GM23248 (cell line): ENCODE results near the gene MIOS. TPM values are rescaled to one million over a fixed set of nuclear protein-coding genes. Genes with fewer than 3 reads are reported as not detected.

Experiments
- DNase-seq: peaks from one replicate; pipeline ENCODE4 v3.0.0-alpha.2; 2015
- H2AFZ ChIP-seq: fragments of 200-600 bp; sonication (generic); 2 replicates; pipeline ENCODE4 v1.6.1; 2016; ENCODE audit warnings: antibody characterized with exemption
- H3F3A ChIP-seq: fragments of 200-600 bp; sonication (generic); 2 replicates; pipeline ENCODE4 v1.6.1; 2016; ENCODE audit warnings: mild to moderate bottlenecking, antibody characterized with exemption, mixed run types; ENCODE audit not compliant: insufficient read depth
- H3K27ac ChIP-seq: fragments of 200-600 bp; sonication (generic); 2 replicates; pipeline ENCODE4 v1.5.1; 2016; ENCODE audit warnings: mild to moderate bottlenecking
- H3K27me3 ChIP-seq: fragments of 200-600 bp; sonication (generic); replicated peaks from 2 replicates; pipeline ENCODE4 v1.6.1; 2016; ENCODE audit warnings: mild to moderate bottlenecking; ENCODE audit not compliant: insufficient read depth
- H3K36me3 ChIP-seq: fragments of 200-600 bp; sonication (generic); 2 replicates; pipeline ENCODE4 v1.6.1; 2016; ENCODE audit warnings: low read depth, mild to moderate bottlenecking
- H3K4me1 ChIP-seq: fragments of 200-600 bp; sonication (generic); 2 replicates; pipeline ENCODE4 v1.6.1; 2016; ENCODE audit warnings: mild to moderate bottlenecking; ENCODE audit not compliant: insufficient read depth
- H3K4me2 ChIP-seq: fragments of 200-600 bp; sonication (generic); one replicate; pipeline ENCODE4 v1.6.1; 2016; ENCODE audit warnings: mild to moderate bottlenecking; ENCODE audit not compliant: unreplicated experiment
- H3K4me3 ChIP-seq: fragments of 200-600 bp; sonication (generic); 2 replicates; pipeline ENCODE4 v1.5.1; 2016; ENCODE audit warnings: mild to moderate bottlenecking
- H3K79me2 ChIP-seq: fragments of 200-600 bp; sonication (generic); 2 replicates; pipeline ENCODE4 v1.6.1; 2016; ENCODE audit warnings: mild to moderate bottlenecking; ENCODE audit not compliant: insufficient read depth
- H3K9ac ChIP-seq: fragments of 200-600 bp; sonication (generic); 2 replicates; pipeline ENCODE4 v1.6.1; 2016; ENCODE audit warnings: mild to moderate bottlenecking
- H3K9me2 ChIP-seq: fragments of 200-600 bp; sonication (generic); 2 replicates; pipeline ENCODE4 v1.6.1; 2016; ENCODE audit warnings: mixed run types, mild to moderate bottlenecking, moderate library complexity; ENCODE audit not compliant: insufficient read depth
- H3K9me3 ChIP-seq: fragments of 200-600 bp; sonication (generic); one replicate; pipeline ENCODE4 v1.6.1; 2017; ENCODE audit warnings: low read depth
- H4K20me1 ChIP-seq: fragments of 200-600 bp; sonication (generic); 2 replicates; pipeline ENCODE4 v1.6.0; 2016; ENCODE audit not compliant: insufficient read depth
- EZH2 ChIP-seq: fragments of 200-600 bp; sonication (generic); IDR thresholded peaks from 2 replicates; pipeline ENCODE4 v1.6.1; 2018; ENCODE audit warnings: antibody characterized with exemption, mild to moderate bottlenecking; ENCODE audit not compliant: insufficient read depth, poor library complexity, severe bottlenecking
- EZH2phosphoT487 ChIP-seq: fragments of 200-600 bp; sonication (generic); IDR thresholded peaks from 2 replicates; pipeline ENCODE4 v1.6.1; 2018; ENCODE audit warnings: antibody characterized with exemption, moderate library complexity, mild to moderate bottlenecking, low read depth; ENCODE audit not compliant: insufficient read depth
- WGBS, 2 experiments: methylation state at CpG; one replicate each; pipeline ENCODE4 v1.1.6; 2015 to 2017; ENCODE audit warnings: low lambda C conversion rate in 2 of 2, low coverage in 1 of 2; ENCODE audit errors: missing lambda C conversion rate in 2 of 2; 5-methylcytosine and 5-hydroxymethylcytosine counted together
- in situ Hi-C: fragments of 300-500 bp; cut with MboI; formaldehyde crosslinking; loops from 2 replicates; pipeline ENCODE4 v1.15.0; 2020
- polyA plus RNA-seq: library from polyadenylated mRNA; unstranded; fragments of >200 nt; fragmentation: Nextera tagmentation; extraction: Ambion mirVana; gene quantifications from 2 replicates; pipeline ENCODE4 v1.2.1, GENCODE V29; 2016
- total RNA-seq: library from RNA; depleted of rRNA; stranded (reverse); fragments of >200 nt; shearing (Covaris generic); gene quantifications from 2 replicates; pipeline ENCODE4 v1.2.3, GENCODE V29; 2014

The MIOS gene
- total and polyA plus RNA-seq, 2 experiments from 2014 or later, result 13.3 to 29.7 TPM

DNA sequence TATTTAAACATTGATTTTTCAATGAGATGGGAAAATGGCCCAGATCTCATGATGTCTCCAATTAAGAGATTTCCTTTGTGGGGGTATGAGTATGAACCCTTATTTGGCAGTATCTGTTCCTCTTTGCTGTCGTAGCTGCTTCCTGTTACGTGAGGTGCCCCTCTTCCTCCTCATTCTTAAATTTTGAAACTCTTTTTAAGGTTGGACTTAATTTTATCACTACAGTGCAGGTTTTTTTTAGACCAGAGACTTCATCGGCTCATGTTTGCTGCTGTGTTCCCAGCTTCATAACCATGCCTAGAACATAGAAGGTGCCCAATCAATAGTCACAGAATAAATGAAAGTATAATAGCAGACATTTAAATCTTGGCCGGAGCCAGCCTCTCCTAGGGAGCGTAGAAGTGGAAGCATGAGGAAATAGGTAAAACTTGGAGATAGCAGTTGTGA is 2.4 kb downstream of the MIOS start:
- Histone ChIP-seq H3K4me2 (no peak overlapping the region), H3K27ac (no peak overlapping the region), H3K9ac (no peak overlapping the region), H3K9me3 (no peaks in the 10 kb centered on the region), H2AFZ (no peak overlapping the region), H3F3A (peaks cover 20% of the 10 kb centered on the region), H3K27me3 (no peaks in the 10 kb centered on the region), H4K20me1 (no peaks in the 10 kb centered on the region), H3K79me2 (peaks cover 66% of the 10 kb centered on the region), H3K9me2 (0 out of 2 replicates have a peak, but pooled peaks cover 3% of the 10 kb centered on the region), H3K36me3 (no peaks in the 10 kb centered on the region; the same call in 1 of the 2 replicates), H3K4me3 (no peak overlapping the region), H3K4me1 (peaks cover 24% of the 10 kb centered on the region)
- DNase-seq, result no peak
- whole genome bisulfite sequencing, 2 experiments, result 75 to 78% methylated on average over 5 of the region's 5 CpGs
- in situ Hi-C loops, result no loop called here
- TF ChIP-seq EZH2phosphoT487, result no peak
- no peak for TF ChIP-seq EZH2

DNA sequence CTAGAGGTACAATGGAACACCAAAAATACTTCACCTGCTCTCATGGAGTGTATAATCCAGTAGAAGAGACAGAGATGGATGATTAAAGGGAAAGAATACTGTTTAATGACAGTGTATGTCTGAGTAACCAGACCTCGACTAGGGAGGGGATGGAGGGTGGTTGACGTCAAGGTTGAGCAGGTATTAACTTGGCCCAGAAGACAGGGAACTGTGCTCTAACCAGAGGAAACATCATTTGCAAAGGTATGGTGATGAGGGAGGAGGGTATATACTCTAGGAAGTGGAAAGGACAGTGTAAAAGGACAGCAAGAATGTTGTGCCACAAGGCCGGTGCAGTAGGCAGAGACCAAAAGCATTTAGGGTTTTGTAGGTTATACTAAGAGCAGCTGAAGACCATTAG is 2.9 kb downstream of the MIOS start:
- H3K36me3 ChIP-seq, result no peaks in the 10 kb centered on the region; the same call in 1 of the 2 replicates
- no peak overlapping the region for H3K4me2 ChIP-seq
- no peaks in the 10 kb centered on the region for H3K9me3 ChIP-seq
- 97 to 100% methylated on average over 3 of the region's 3 CpGs for WGBS, 2 experiments
- H3F3A ChIP-seq, result peaks cover 15% of the 10 kb centered on the region
- no peak overlapping the region for H2AFZ ChIP-seq
- no peaks in the 10 kb centered on the region for H3K27me3 ChIP-seq
- no peak overlapping the region for H3K4me3 ChIP-seq
- H3K9me2 ChIP-seq, result 0 out of 2 replicates have a peak, but pooled peaks cover 3% of the 10 kb centered on the region
- no peak overlapping the region for H3K27ac ChIP-seq
- peaks cover 71% of the 10 kb centered on the region for H3K79me2 ChIP-seq
- in situ Hi-C loops, result no loop called here
- no peak for DNase-seq
- TF ChIP-seq EZH2phosphoT487 (no peak), EZH2 (no peak)
- H3K4me1 ChIP-seq, result peaks cover 20% of the 10 kb centered on the region
- no peak overlapping the region for H3K9ac ChIP-seq
- H4K20me1 ChIP-seq, result no peaks in the 10 kb centered on the region

DNA sequence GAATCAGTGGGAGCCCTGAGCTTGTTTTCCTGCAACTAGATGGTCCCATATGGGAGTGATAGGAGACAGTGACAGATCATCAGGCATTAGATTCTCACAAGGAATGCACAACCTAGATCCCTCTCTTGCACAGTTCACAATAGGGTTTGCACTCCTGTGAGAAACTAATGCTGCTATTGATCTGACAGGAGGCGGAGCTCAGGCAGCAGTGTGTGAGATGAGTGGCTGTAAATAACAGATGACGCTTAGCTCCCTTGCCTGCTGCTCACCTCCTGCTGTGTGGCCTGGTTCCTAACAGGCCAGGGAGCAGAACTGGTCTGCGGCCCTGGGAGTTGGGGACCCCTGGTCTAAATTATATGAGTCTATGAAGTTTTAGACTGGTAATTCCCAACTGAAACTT is 3.9 kb downstream of the MIOS start:
- H3K4me2 ChIP-seq, result no peak overlapping the region
- WGBS, 2 experiments, result 98 to 100% methylated on average over 3 of the region's 3 CpGs
- peaks cover 80% of the 10 kb centered on the region for H3K79me2 ChIP-seq
- H3F3A ChIP-seq, result peaks cover 13% of the 10 kb centered on the region; the same call in 1 of the 2 replicates
- no peak overlapping the region for H3K9ac ChIP-seq
- H3K36me3 ChIP-seq, result no peaks in the 10 kb centered on the region; the same call in 1 of the 2 replicates
- DNase-seq, result no peak
- no peaks in the 10 kb centered on the region for H4K20me1 ChIP-seq
- no peak overlapping the region for H3K27ac ChIP-seq
- no peaks in the 10 kb centered on the region for H3K27me3 ChIP-seq
- no peak overlapping the region for H2AFZ ChIP-seq
- in situ Hi-C loops, result no loop called here
- TF ChIP-seq EZH2phosphoT487, result no peak
- H3K4me3 ChIP-seq, result no peak overlapping the region
- H3K9me3 ChIP-seq, result no peaks in the 10 kb centered on the region
- peaks cover 12% of the 10 kb centered on the region; the same call in 1 of the 2 replicates for H3K4me1 ChIP-seq
- 0 out of 2 replicates have a peak, but pooled peaks cover 3% of the 10 kb centered on the region for H3K9me2 ChIP-seq

DNA sequence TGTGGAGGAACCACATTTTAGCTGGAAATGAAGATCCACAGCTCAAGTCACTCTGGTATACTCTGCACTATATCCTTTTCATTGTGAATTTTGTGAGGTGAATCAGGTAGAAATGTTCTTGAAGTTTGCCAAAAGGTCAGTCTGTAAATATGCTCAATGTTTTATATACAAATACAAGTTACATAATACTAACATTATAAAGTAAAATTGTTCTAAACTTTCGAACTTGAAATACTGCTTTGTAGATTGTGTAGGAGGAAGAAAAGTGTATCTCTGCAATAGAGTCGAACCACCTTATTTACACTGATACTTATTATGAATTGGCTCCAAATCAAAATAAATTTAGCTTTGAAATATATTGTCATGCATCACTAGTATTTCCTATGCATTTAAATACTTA is 7.0 kb downstream of the MIOS start:
- in situ Hi-C loops, result no loop called here
- H3K4me2 ChIP-seq, result no peak overlapping the region

DNA sequence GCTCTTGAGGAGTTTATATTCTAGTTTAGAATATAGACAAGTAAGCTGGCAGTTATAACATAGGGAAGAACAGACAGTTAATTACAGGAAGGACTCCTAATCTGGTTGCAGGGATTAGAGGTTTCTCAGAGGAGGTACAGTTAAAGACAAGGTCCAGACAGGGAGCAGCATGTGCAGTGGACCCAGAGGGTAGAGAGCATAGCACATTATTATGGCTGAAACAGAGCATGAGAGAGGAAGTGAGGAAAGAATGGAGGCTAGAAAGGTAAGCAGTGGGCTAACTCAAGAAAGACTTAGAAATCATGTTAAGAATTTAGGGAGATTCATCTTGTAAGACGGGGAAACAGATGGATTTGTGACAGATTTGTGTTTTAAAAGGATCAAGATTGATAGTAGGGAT is 9.7 kb downstream of the MIOS start:
- H3K4me2 ChIP-seq, result no peak overlapping the region
- no peak overlapping the region for H2AFZ ChIP-seq
- no peaks in the 10 kb centered on the region; the same call in 1 of the 2 replicates for H3K36me3 ChIP-seq
- 96 to 100% methylated on average over 1 of the region's 1 CpG for WGBS, 2 experiments
- H3K4me3 ChIP-seq, result no peak overlapping the region
- no peak overlapping the region for H3K9ac ChIP-seq
- H3K9me2 ChIP-seq, result 0 out of 2 replicates have a peak, but pooled peaks cover 3% of the 10 kb centered on the region
- no peak for DNase-seq
- no peak overlapping the region for H3K27ac ChIP-seq
- H3K79me2 ChIP-seq, result peaks cover 59% of the 10 kb centered on the region
- H3K4me1 ChIP-seq, result no peaks in the 10 kb centered on the region
- no peaks in the 10 kb centered on the region for H3F3A ChIP-seq
- no peaks in the 10 kb centered on the region for H4K20me1 ChIP-seq
- H3K9me3 ChIP-seq, result no peaks in the 10 kb centered on the region
- in situ Hi-C loops, result no loop called here
- no peaks in the 10 kb centered on the region for H3K27me3 ChIP-seq
- TF ChIP-seq EZH2phosphoT487, result no peak
- TF ChIP-seq EZH2, result no peak

More for the DNA sequence above, 7.0 kb downstream of the MIOS start:
- Histone ChIP-seq H3K4me1 (0 out of 2 replicates have a peak, but pooled peaks cover 1% of the 10 kb centered on the region), H3K27ac (no peak overlapping the region), H3K36me3 (no peaks in the 10 kb centered on the region; the same call in 1 of the 2 replicates), H3K79me2 (peaks cover 85% of the 10 kb centered on the region), H3K9me2 (0 out of 2 replicates have a peak, but pooled peaks cover 3% of the 10 kb centered on the region), H3K9ac (no peak overlapping the region), H3K27me3 (no peaks in the 10 kb centered on the region), H3F3A (no peaks in the 10 kb centered on the region), H4K20me1 (no peaks in the 10 kb centered on the region), H2AFZ (no peak overlapping the region), H3K4me3 (no peak overlapping the region), H3K9me3 (no peaks in the 10 kb centered on the region)
- WGBS, 2 experiments, result 98% methylated on average over 2 of the region's 2 CpGs
- no peak for TF ChIP-seq EZH2
- no peak for TF ChIP-seq EZH2phosphoT487
- no peak for DNase-seq
